SU-DHL-6 (cell line): ENCODE data around the gene SDS.

Source experiments
- H2AFZ ChIP-seq: fragments of 200-600 bp; sonication (generic); 2 replicates; pipeline ENCODE4 v1.6.1; 2014; ENCODE audit warnings: low read depth, mild to moderate bottlenecking, moderate library complexity, mixed read lengths, antibody characterized with exemption, low read length; ENCODE audit not compliant: severe bottlenecking
- H3F3A ChIP-seq: fragments of 200-600 bp; shearing (Covaris generic); 2 replicates; pipeline ENCODE4 v1.6.0; 2016; ENCODE audit warnings: antibody characterized with exemption, mild to moderate bottlenecking; ENCODE audit not compliant: insufficient read depth
- H3K27ac ChIP-seq: fragments of 200-600 bp; sonication (generic); 2 replicates; pipeline ENCODE4 v1.5.1; 2016; ENCODE audit warnings: low read depth, mild to moderate bottlenecking, low read length, moderate library complexity, mixed read lengths
- H3K27me3 ChIP-seq: fragments of 200-600 bp; sonication (generic), shearing (Covaris generic); 2 replicates; pipeline ENCODE4 v1.6.0; 2014; ENCODE audit warnings: mild to moderate bottlenecking, low read length
- H3K36me3 ChIP-seq: fragments of 200-600 bp; sonication (generic); 2 replicates; pipeline ENCODE4 v1.6.1; 2014; ENCODE audit warnings: mild to moderate bottlenecking, low read length, mixed read lengths
- H3K4me2 ChIP-seq: fragments of 300-600, 200-600 bp; shearing (Covaris generic), sonication (generic); 2 replicates; pipeline ENCODE4 v1.6.0; 2014; ENCODE audit warnings: low read length, low read depth, mild to moderate bottlenecking; ENCODE audit not compliant: poor library complexity, severe bottlenecking
- H3K4me3 ChIP-seq: fragments of 200-600 bp; sonication (generic); 2 replicates; pipeline ENCODE4 v1.5.1; 2014; ENCODE audit warnings: antibody characterized with exemption, low read length, mild to moderate bottlenecking, mixed read lengths; ENCODE audit not compliant: insufficient read depth, poor library complexity, severe bottlenecking
- H3K79me2 ChIP-seq: fragments of 200-600 bp; sonication (generic); 2 replicates; pipeline ENCODE4 v1.6.1; 2014; ENCODE audit warnings: mild to moderate bottlenecking, low read length, moderate library complexity; ENCODE audit not compliant: insufficient read depth
- H3K9ac ChIP-seq: fragments of 200-600 bp; sonication (generic); 2 replicates; pipeline ENCODE4 v1.7.0; 2014; ENCODE audit warnings: mild to moderate bottlenecking, low read length
- H3K9me2 ChIP-seq: fragments of 200-600 bp; sonication (generic); replicated peaks from 2 replicates; pipeline ENCODE4 v1.6.1; 2014; ENCODE audit warnings: low read length; ENCODE audit not compliant: insufficient read depth
- H3K9me3 ChIP-seq: fragments of 200-600 bp; sonication (generic); 2 replicates; pipeline ENCODE4 v1.6.1; 2014; ENCODE audit warnings: low read length, mixed read lengths; ENCODE audit not compliant: insufficient read depth
- H4K20me1 ChIP-seq: fragments of 200-600 bp; sonication (generic); 2 replicates; pipeline ENCODE4 v1.6.1; 2014; ENCODE audit warnings: low read depth, mild to moderate bottlenecking, antibody characterized with exemption, low read length, moderate library complexity, mixed read lengths
- EZH2phosphoT487 ChIP-seq: fragments of 200-600 bp; sonication (generic), shearing (Covaris generic); conservative IDR thresholded peaks from 2 replicates; pipeline ENCODE4 v1.6.1; 2018; ENCODE audit warnings: mild to moderate bottlenecking, antibody characterized with exemption, low read length, moderate library complexity, mixed read lengths
- TF ChIP-seq, protein P1 (sequence below): fragments of 200-600 bp; sonication (generic); IDR thresholded peaks from one replicate; pipeline ENCODE4 v1.5.1; 2017; ENCODE audit warnings: antibody characterized with exemption, mild to moderate bottlenecking, low read length, moderate library complexity; ENCODE audit not compliant: insufficient read depth, poor library complexity, severe bottlenecking

SDS gene

DNA sequence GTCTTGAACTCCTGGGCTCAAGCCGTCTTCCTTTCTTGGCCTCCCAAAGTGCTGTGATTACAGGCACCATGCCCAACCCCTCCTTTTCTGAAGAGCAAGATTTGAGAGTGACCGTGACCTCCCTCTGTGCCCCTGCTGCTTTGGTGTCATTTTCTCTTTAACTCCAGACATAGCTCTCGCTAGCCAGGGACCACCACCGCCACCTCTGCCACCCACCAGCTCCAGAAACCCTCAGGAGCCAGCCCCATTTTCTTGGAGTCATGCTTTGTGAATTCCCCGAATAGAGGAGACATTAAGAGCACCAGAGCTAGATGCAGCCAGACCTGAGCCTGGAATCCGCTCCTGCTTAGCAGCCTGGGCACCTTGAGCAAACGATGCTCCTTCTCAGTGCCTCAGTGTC, 36.6 kb upstream of the SDS start:
- no peak overlapping the region for H3K27ac ChIP-seq
- no peaks in the 10 kb centered on the region for H3F3A ChIP-seq
- H3K4me3 ChIP-seq = no peak overlapping the region
- H3K4me2 ChIP-seq = no peak overlapping the region
- H3K36me3 ChIP-seq = no peaks in the 10 kb centered on the region
- H2AFZ ChIP-seq = no peak overlapping the region
- no peaks in the 10 kb centered on the region for H3K79me2 ChIP-seq
- TF ChIP-seq, protein P1, sequence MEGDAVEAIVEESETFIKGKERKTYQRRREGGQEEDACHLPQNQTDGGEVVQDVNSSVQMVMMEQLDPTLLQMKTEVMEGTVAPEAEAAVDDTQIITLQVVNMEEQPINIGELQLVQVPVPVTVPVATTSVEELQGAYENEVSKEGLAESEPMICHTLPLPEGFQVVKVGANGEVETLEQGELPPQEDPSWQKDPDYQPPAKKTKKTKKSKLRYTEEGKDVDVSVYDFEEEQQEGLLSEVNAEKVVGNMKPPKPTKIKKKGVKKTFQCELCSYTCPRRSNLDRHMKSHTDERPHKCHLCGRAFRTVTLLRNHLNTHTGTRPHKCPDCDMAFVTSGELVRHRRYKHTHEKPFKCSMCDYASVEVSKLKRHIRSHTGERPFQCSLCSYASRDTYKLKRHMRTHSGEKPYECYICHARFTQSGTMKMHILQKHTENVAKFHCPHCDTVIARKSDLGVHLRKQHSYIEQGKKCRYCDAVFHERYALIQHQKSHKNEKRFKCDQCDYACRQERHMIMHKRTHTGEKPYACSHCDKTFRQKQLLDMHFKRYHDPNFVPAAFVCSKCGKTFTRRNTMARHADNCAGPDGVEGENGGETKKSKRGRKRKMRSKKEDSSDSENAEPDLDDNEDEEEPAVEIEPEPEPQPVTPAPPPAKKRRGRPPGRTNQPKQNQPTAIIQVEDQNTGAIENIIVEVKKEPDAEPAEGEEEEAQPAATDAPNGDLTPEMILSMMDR = no peak
- TF ChIP-seq EZH2phosphoT487 = no peak
- no peaks in the 10 kb centered on the region for H4K20me1 ChIP-seq
- no peaks in the 10 kb centered on the region for H3K9me2 ChIP-seq
- no peak overlapping the region for H3K9ac ChIP-seq
- no peaks in the 10 kb centered on the region for H3K27me3 ChIP-seq
- no peaks in the 10 kb centered on the region for H3K9me3 ChIP-seq

DNA sequence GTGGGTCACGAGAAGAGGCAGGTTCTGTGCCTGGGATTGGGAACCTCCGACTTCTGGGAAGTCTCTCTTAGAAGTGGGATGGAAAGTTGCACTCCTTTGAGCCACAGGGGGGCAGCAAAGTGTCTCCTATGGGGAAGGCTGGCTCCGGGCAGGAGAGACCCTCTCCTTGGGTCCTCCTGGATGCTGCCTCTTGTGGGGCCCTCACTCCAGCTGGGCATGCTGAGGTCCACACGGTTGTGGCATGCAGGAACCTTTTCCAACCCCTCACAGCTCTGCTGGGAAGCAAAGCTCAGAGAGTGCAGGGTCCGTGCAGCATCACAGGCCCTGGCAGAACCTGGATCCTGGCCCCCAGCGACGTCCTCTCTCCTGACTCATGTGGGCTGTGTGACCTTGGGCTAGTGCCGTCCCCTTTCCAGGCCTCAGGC, 35.9 kb upstream of the SDS start:
- Histone ChIP-seq H3K9me3 (no peaks in the 10 kb centered on the region), H4K20me1 (no peaks in the 10 kb centered on the region), H3K79me2 (no peaks in the 10 kb centered on the region), H3K4me2 (no peak overlapping the region), H3K4me3 (no peak overlapping the region), H3K27me3 (no peaks in the 10 kb centered on the region), H3K27ac (no peak overlapping the region), H3K36me3 (no peaks in the 10 kb centered on the region), H3F3A (no peaks in the 10 kb centered on the region), H2AFZ (no peak overlapping the region), H3K9ac (no peak overlapping the region), H3K9me2 (no peaks in the 10 kb centered on the region)
- no peak for TF ChIP-seq EZH2phosphoT487
- TF ChIP-seq, protein P1 = peak; percentile 73

DNA sequence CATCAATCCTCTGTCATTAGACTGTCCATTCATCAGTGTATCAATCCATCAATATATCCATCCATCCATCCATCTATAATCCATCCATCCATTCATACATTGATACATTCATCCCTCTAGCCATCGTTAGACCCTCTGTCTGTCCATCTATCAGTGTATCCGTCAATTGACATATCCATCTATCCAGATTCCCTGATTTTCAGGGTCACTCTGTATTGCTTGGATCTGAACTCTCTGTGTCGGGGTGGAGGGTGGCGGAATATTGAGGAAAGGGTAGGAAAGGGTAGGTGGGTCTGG, 35.6 kb upstream of the SDS start:
- Histone ChIP-seq H3K36me3 (no peaks in the 10 kb centered on the region), H3K4me2 (no peak overlapping the region), H3K27ac (no peak overlapping the region), H3F3A (no peaks in the 10 kb centered on the region), H3K79me2 (no peaks in the 10 kb centered on the region), H3K9me3 (no peaks in the 10 kb centered on the region), H2AFZ (no peak overlapping the region), H3K9me2 (no peaks in the 10 kb centered on the region), H3K9ac (no peak overlapping the region), H4K20me1 (no peaks in the 10 kb centered on the region), H3K4me3 (no peak overlapping the region), H3K27me3 (no peaks in the 10 kb centered on the region)
- no peak for TF ChIP-seq EZH2phosphoT487
- TF ChIP-seq, protein P1 = no peak
